ENCODE results near the gene CDC42EP5. TPM values are rescaled to one million over a fixed set of nuclear protein-coding genes. Genes with fewer than 3 reads are reported as not detected.

The CDC42EP5 gene
- polyA plus RNA-seq, 1 donor, result 29.2 TPM

DNA sequence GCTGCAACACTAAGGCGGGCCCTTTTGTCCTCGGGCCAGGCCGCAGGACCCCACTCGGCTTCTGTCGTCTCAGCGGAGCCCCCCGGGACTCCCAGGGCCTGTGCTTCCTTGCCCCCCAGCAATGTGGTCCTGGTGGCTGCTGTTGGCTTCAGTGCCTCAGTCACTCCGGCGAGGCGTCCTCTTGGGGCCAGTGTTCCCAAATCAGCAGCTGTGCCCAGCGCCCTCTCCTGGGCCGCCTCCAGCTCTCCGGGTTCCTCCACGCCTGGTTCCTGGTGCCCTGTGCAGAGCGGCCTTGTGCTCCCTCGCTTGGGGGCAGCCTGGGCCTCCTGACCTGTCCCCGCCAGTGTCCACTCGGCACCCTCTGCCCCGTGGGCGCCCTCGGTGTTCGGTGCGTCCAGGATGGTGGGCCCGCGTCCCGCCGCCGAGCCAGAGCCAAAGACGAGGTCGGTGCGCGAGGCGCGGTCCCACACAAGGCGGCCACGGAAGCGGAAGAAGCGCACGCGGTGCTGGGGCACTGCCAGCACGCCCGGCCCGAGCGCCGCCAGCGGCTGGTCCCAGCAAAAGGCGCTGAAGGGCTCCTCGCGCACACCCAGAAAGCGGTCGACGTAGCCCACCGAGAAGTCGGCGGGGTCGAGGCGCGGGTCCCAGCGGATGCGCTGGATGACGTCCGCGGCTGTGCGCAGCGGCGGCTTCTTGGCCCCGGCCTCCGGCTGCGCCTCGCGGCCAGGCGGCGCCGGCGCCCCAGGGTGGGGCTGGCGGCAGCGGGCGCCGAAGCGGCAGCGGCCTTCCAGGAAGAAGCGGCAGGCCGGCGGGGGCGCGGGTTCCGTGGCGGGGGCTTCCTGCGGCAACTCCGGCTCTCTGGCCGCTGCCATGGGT lies 10.2 kb downstream of the CDC42EP5 start:
- DNase-seq (ENCODE audit: low read depth), result no peak

DNA sequence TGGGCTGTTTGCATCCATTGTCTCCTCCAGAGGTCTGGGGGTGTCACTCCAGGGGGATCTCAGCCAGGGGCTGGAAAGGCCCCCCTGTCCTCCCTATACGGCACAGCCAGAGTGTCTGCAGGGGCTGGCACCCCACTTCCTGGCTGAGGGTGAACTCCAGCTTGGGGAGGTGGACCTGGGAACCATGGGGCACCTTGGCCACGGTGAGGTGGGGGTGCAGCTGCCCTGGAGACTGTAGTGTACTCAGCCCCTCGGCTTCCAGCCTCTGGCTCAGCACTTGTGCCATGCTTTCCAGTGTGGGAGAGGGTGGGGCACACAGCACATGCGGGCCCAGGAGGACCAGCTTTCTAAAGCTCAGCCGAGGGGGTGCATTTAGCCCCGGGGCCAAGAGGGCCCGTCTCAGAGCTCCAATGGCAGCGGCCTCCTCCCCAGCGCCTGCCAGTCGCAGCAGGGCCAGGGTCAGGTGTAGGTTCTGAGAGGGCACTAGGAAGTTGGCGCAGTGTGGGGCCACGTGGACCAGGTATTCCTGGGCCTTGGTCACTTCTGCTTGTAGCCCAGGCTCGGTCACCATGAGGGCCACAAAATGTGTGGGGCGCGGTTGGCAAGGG lies 10.9 kb downstream of the CDC42EP5 start:
- DNase-seq (ENCODE audit: low read depth), result no peak

DNA sequence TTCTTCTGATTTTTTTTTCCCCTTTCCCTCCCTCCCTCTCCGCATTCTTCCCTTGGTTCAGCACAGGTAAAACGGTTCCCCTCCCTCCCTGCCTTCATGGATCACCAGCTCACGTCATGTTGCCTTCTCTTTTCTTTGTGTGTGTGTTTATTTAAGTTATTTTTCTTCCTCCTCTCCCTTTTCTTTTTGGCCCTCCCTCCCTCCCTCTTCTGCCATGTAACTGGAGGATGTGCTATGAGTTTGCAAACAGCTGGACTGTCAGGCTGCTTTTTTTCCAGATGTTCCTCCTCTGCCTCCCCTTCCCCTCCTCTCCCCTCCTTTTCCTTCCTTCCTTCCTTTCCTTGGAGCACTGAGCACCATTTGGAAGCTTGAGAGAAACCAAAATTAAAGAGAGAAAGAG lies 11.5 kb downstream of the CDC42EP5 start:
- DNase-seq (ENCODE audit: low read depth), result no peak

DNA sequence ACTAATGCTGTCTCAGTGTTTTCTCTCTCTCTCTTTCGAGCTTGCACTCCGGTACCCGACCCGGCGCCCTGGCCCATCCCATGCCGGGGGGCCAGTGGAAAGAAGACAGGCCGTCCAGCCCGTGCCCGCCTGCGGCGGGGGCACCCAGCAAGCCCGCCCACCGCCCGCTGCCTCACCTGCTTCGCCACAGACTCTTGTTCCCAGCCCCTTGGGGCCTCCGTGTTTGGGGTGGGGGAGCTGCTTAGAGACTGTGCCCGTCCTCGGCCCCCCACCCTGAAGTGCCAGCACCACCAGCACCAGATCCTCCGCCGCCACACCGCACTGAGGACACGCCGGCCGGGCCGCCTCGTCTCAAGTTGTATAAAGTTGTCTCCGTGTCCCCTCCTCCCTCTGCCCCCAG lies 11.9 kb downstream of the CDC42EP5 start:
- no peak for DNase-seq (ENCODE audit: low read depth)

DNA sequence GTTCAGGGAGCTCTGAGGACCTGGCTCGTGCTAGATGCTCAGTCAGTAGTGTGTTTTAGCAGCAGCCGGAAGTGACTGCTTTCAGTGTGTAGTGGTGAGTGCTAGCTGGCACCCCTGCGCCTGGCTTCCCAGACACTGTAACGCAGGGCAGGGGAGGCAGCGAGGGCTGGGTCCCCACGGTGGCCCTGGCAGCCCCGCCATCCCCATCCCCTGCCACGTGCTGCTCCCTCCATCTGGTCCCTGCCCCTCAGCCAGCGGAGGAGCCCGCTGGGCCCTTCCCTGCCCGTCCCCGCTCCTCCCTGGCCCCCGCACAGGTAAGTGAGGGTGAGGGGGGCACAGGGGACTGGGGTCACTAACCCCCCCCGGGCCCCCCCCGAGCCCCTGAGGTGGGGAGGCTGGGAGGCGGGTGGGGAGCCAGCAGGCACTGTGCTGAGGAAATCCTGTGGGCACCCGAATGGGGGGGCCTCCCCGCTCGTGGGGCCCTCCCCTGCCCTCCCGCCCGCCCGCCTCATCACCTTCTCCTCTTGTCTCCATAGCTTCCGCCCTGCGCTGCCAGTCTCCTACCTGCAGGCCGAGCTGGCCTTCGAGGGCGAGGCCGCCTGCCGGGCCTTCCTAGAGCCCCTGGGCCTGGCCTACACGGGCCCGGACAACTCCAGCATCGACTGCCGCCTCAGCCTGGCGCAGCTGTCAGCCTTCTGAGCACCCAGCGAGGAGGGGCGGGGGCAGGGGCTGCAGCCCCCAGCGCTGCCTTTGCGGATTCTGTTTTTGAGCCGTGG lies 12.7 kb downstream of the CDC42EP5 start:
- no peak for DNase-seq (ENCODE audit: low read depth)

DNA sequence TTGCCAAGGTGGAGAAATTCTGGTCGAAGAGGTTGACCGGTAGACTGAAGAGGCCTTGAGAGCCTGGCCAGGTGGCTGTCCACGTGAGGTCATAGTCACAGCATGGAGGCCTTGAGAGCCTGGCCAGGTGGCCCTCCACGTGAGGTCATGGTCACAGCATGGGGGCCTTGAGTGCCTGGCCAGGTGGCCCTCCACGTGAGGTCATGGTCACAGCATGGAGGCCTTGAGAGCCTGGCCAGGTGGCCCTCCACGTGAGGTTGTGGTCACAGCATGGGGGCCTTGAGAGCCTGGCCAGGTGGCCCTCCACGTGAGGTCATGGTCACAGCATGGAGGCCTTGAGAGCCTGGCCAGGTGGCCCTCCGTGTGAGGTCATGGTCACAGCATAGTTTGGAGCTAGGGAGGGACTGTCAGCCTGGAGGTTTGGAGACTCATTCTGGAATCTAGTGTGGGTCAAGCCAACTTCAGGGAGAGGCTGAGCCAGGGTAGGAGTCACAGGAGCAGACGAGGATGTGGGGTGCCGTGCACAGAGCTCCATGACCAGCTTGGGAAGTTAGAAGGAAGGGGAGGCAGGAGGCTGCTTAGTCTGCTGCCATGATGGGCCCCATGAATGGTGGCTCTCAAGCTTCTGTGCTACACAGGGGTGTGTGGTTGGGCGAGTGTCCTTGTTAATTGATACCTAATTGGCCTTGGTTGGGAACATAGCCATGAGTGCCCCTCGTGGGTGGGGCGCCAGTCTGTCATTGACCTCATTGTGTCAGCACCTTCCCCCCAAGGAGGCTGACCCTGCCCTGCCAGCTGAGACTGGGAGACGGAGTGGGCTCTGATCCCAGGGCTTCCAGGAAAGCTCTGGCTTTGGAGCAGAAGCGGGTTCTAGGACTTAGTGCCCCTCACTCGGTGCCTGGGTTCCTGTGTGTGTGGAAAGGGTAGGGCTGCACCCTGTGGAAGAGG lies 13.5 kb downstream of the CDC42EP5 start:
- no peak for DNase-seq (ENCODE audit: low read depth)

DNA sequence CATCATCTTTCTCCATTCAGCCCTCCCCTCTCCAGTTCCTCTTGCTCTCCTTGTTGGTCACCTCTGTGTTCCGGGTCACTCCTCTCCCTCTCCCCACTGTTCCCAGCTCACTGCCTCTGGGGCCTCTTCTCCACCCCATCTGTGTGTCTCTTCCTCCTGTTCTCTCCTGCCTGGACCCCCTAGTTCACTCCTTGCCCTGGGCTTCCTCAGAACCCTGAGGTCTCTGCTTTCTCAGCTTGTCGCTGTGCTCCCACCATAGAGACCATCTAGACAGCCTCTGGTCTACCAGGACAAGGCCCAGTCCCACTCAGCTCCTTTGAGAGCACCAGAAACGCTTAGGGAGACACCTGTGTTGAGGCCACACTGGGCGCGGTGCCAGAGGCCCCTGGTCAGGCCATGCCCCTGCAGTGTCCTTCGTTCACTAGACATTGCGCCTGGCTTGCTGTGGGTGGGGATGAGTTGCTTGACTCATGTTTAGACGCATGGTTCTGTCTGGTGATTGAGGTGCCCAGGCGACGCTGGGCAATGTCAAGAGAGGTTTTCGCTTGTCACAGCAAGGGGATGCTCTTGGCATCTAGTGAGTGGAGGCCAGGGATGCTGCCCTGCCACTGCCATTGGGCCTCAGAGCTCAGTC lies 14.3 kb downstream of the CDC42EP5 start:
- no peak for DNase-seq (ENCODE audit: low read depth)

DNA sequence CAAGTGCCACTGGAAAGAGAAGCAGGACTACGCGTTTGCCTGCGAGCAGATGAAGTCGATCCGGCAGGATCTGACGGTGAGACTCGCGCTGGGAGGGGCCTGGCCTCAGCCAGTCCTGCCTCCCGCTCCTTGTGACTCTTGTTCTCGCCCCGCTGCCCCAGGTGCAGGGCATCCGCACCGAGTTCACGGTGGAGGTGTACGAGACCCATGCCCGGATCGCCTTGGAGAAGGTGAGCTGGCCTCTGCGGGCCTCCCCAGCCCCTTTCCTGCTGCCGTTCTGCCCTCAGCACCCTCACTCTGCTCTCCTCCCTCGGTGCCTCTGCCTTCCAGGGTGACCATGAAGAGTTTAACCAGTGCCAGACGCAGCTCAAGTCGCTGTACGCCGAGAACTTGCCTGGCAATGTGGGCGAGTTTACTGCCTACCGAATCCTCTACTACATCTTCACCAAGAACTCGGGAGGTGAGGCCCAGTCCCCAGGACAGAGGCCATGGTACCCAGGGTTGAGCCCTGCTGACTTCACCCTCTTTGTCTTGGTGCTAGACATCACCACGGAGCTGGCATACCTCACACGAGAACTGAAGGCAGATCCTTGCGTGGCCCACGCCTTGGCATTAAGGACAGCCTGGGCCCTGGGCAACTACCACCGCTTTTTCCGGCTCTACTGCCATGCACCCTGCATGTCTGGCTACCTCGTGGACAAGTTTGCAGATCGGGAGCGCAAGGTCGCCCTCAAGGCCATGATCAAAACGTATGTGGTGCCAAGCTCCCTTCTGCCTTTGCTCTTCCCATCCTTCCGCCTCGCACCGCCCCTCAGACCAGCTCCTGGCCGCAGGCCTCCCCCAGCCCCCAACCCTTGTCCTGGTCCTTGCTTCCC lies 15.1 kb downstream of the CDC42EP5 start:
- DNase-seq (ENCODE audit: low read depth), result no peak

DNA sequence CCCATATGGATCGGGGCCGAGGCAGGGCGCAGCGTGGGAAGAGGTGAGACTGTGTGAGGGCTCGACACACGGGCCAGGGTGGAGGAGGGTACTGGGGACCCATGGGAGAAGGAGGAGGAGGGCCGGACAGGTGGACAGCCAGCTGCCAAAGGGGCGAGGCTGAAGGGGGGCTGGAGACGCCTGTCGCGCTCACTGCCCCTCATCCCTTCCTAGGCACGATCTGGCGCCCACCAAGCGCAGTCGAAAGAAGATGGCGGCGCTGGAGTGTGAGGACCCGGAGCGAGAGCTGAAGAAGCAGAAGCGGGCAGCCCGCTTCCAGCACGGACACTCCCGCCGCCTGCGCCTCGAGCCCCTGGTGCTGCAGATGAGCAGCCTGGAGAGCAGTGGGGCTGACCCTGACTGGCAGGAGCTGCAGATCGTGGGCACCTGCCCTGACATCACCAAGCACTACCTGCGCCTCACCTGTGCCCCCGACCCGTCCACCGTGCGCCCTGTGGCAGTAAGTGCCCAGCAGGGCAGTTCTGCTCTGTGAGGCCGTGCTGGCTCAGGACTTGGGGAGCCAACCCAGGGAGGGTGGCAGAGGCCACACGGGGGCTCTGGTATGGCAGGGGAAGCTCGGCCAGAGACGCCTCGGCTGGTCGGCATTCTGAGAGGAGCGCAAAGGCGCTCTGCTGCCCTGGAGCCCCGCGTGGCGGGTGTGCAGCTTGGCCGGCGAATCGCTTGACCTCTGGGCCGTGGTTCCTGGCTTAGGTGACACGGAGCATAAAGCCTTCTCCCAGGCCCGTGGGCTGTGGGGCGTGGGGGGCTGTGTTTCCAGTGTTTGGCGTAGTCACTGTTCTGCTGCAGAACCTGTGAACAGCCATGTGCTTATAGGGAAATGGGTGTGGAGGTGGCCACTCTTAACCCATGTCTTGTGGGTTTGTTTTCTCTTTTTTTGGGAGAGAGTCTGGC lies 16.4 kb downstream of the CDC42EP5 start:
- DNase-seq (ENCODE audit: low read depth), result no peak

DNA sequence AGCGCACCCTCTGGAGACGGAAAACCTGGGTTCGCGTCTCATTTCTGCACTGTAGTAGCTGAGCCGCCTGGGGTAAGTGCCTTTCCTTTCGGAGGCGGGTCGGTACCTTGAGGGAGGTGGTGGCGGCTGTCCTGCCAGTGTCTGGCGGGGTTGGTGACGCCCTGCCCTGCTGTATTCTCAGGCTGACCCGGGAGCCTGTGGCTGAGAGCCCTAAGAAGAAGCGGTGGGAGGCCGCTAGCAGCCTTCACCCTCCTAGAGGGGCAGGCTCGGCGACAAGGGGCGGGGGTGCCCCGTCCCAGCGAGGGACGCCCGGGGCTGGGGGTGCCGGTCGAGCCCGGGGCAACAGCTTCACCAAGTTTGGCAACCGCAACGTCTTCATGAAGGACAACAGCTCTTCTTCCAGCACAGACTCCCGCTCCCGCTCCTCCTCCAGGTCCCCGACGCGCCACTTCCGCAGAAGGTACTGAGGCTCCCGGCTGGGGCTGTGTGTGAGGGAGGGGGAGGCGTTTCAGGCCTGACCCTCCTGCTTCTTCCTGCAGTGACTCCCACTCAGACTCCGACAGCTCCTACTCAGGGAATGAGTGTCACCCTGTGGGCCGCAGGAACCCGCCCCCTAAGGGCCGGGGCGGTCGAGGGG lies 17.2 kb downstream of the CDC42EP5 start:
- DNase-seq (ENCODE audit: low read depth), result no peak

DNA sequence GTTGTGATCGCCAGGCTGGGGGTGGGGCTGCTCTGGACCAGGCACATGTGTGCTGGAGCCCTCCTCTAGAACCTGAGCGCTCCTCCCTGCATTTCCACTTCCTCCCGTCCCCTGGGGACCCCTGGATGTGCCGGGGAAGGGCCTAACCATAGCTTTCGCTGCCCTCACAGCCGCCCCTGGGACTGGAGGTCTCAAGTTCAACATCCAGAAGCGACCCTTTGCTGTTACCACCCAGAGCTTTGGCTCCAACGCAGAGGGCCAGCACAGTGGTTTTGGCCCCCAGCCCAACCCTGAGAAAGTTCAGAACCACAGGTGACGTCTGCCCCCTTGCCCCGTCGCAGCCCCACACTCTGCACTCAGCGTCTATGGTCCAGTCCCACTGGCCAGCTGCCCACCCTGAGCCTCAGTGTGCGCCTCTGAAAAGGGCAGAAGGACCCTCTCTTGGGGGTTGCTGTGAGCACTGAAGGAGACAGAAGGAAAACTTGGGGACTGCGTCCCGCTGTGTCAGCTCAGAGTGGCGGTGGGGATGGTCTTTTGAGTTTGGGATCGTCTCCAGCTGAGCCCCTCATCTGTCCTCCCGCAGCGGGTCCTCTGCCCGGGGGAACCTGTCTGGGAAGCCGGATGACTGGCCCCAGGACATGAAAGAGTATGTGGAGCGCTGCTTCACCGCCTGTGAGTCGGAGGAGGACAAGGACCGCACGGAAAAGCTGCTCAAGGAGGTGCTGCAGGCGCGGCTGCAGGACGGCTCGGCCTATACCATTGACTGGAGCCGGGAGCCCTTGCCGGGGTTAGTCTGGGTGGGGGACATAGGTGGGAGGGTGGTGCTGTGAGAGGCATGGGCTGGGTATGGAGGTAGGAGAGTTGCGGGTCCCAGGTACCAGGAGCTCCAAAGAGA lies 18.1 kb downstream of the CDC42EP5 start:
- no peak for DNase-seq (ENCODE audit: low read depth)

DNA sequence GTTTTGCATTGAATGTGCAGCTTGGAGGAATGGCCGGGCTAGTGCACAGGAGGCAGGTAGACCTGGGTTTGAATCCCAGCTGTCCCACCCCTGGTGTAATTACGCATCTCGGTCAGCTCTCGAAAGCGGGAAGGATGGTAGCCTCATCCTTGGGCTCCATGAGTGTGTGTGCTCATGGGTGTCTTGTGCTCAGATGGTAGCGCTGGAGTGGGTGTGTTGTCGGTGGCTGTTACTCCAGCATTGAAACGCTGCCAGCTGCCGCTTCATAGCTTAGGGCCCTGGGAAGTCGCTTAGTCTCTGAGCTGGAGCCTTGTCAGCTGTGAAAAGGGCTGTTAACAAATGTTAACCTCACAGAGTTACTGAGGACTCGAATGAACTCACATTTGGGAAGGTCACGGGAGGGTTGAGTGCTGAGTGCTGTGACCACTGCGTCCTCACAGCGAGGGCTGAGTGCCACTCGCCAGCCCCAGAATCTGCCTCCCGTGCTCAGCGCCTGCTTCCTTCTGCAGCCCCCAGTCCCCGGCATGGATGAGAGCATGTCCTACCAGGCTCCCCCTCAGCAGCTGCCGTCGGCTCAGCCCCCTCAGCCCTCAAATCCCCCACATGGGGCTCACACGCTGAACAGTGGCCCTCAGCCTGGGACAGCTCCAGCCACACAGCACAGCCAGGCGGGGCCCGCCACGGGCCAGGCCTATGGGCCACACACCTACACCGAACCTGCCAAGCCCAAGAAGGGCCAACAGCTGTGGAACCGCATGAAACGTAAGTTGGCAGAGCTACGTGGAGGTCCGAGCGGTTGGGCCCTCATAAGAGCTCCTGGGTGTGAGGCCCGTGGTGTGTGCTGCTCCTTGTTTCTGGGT lies 18.9 kb downstream of the CDC42EP5 start:
- DNase-seq (ENCODE audit: low read depth), result no peak

DNA sequence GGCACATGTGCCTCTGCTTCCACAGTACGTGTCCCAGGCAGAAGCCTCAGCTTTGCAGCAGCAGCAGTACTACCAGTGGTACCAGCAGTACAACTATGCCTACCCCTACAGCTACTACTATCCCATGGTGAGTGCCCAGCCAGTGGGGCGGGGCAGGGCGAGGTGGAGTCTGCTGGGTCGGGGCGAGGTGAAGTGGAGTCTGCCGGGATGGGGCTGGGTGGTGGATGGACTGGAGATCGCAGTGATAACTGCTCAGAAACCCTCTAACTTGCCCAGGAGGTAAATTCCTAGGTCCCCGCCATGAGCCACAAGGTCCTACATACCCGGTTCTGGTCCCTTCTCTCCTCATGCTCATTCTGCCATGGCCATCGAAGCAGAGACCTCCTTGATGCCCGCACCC lies 20.5 kb downstream of the CDC42EP5 start:
- no peak for DNase-seq (ENCODE audit: low read depth)

DNA sequence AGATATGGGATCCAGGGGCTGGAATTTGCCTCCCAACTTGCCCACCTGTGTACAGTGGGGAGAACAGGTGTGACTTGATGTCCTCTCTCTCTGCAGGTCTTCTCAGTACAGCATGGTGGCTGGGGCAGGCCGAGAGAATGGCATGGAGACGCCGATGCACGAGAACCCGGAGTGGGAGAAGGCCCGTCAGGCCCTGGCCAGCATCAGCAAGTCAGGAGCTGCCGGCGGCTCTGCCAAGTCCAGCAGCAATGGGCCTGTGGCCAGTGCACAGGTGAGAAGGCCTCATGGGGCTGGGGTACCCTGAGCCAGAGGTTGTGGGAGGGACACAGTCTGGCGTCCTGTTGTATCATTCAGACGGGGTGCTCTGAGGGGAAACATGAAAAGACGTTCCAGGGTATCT lies 21.1 kb downstream of the CDC42EP5 start:
- no peak for DNase-seq (ENCODE audit: low read depth)

DNA sequence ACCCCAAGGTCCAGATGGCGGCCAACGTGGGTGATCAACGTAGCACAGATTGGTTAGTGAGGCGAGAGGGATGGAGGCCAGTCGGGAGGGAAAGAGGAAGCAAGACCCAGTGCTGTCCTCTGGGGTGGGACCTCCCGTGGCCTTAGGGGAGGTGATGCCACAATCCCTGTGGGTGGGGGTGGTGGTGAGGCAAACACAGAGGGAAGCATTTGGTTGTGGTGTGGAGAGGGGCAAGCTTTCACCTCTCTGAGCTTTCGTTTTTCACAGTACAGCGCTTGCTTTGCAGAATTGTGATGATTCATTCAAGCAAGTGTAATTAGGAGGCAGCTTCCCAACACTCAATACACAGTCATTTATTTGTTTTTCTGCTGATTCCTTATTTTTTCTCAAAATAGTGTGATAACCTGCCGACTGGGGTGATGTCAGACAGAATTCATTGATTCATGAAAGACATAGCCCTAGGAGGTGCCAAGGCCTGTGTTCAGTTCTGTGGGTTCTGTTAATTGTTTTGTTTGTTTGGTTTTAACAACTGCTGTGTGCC lies 21.7 kb downstream of the CDC42EP5 start:
- no peak for DNase-seq (ENCODE audit: low read depth)

DNA sequence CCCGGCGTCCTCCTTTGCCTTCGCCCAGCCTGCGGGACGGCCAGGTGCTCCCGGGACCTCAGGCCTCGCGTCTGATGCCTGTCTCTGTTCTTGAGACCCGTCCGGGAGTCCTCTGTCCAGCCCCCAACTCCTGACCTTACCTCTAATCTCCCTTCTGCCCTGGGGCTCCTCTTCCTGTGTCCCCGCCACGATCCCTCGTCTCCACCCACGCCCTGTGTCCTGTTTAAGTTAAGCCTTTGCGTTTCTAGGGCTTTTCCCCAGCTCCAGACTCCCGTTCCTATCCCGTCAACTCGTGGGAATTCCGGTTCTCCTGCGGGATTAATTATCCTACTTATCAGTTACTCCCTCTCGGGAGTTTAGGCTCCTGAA lies 23.4 kb downstream of the CDC42EP5 start:
- no peak for DNase-seq (ENCODE audit: low read depth)
